HepG2 (cell line): Measurements from ENCODE around the gene SDR39U1. TPM values are rescaled to one million over a fixed set of nuclear protein-coding genes. Genes with fewer than 3 reads are reported as not detected.

Source experiments
- AGO1 ChIP-seq: fragments of 200-400 bp; formaldehyde crosslinking; IDR thresholded peaks from 2 replicates; pipeline ENCODE4 v1.6.1; 2017; ENCODE audit warnings: mild to moderate bottlenecking, low read depth, low read length, moderate library complexity; ENCODE audit not compliant: poor library complexity, severe bottlenecking
- ARHGAP35 ChIP-seq: sonication (generic); formaldehyde crosslinking; IDR thresholded peaks from 2 replicates; pipeline ENCODE4 v1.9.0; 2022; ENCODE audit warnings: mild to moderate bottlenecking, inconsistent platforms, moderate library complexity, missing genetic modification reagents, borderline replicate concordance
- SYNCRIP ChIP-seq: fragments of 200-400 bp; formaldehyde crosslinking; IDR thresholded peaks from 2 replicates; pipeline ENCODE4 v1.6.1; 2018; ENCODE audit warnings: mild to moderate bottlenecking, low read depth, low read length; ENCODE audit not compliant: insufficient read depth
- THAP11 ChIP-seq: IDR thresholded peaks from 2 replicates; pipeline ENCODE4 v1.6.1; 2016; ENCODE audit warnings: missing biosample characterization, missing genetic modification reagents
- ZNF3 ChIP-seq: IDR thresholded peaks from 2 replicates; pipeline ENCODE4 v1.7.0; 2017; ENCODE audit warnings: inconsistent platforms
- ZNF382 ChIP-seq: sonication (generic); formaldehyde crosslinking; IDR thresholded peaks from 2 replicates; pipeline ENCODE4 v1.5.0; 2020; ENCODE audit warnings: missing genetic modification reagents, mild to moderate bottlenecking, borderline replicate concordance
- ZNF616 ChIP-seq: sonication (generic); formaldehyde crosslinking; IDR thresholded peaks from 2 replicates; pipeline ENCODE4 v1.5.0; 2020; ENCODE audit warnings: low read depth, mild to moderate bottlenecking, missing genetic modification reagents
- ZNF879 ChIP-seq: sonication (generic); formaldehyde crosslinking; IDR thresholded peaks from 2 replicates; pipeline ENCODE4 v1.8.1; 2023; ENCODE audit warnings: missing genetic modification reagents
- polyA plus RNA-seq, 8 experiments: library from polyadenylated mRNA; depleted of rRNA in 3 of 8; stranded (reverse) in 7 of 8; unstranded in 1 of 8; fragments of >200 nt; fragmentation: Illumina TruSeq in 4 of 8; extraction: Trizol in 4 of 8; gene quantifications; 2 replicates each; pipeline versions ENCODE4 v1.2.1 to v1.2.3, GENCODE V29; 2011 to 2016; ENCODE audit warnings: low read depth in 4 of 8, missing spikeins in 1 of 8, mixed read lengths in 1 of 8; ENCODE audit not compliant: insufficient read depth in 1 of 8
- total RNA-seq, 5 experiments: library from RNA; depleted of rRNA; stranded (reverse); fragments of >200 nt; fragmentation: Illumina TruSeq; extraction: Trizol; gene quantifications; 2 replicates each; pipeline ENCODE4 v1.2.3, GENCODE V29; 2016; ENCODE audit warnings: low read depth in 1 of 5
- TF ChIP-seq, protein P1 (sequence below): sonication (generic); formaldehyde crosslinking; IDR thresholded peaks from 2 replicates; pipeline ENCODE4 v1.4.0; 2020; ENCODE audit warnings: missing genetic modification reagents, mild to moderate bottlenecking, borderline replicate concordance
- TF ChIP-seq, protein P2 (sequence below): sonication (generic); formaldehyde crosslinking; IDR thresholded peaks from 2 replicates; pipeline ENCODE4 v1.9.0; 2021; ENCODE audit warnings: missing genetic modification reagents, mild to moderate bottlenecking, borderline replicate concordance
- TF ChIP-seq, protein P3 (sequence below): sonication (generic); formaldehyde crosslinking; IDR thresholded peaks from 2 replicates; pipeline ENCODE4 v1.5.1; 2020; ENCODE audit warnings: mild to moderate bottlenecking, missing genetic modification reagents, borderline replicate concordance
- TF ChIP-seq, protein P4 (sequence below): sonication (generic); formaldehyde crosslinking; IDR thresholded peaks from 2 replicates; pipeline ENCODE4 v1.5.0; 2020; ENCODE audit warnings: mild to moderate bottlenecking, missing genetic modification reagents, borderline replicate concordance

The SDR39U1 gene
- total and polyA plus RNA-seq, 2 of the 13 experiments (the other 11 are each of a cell fraction or from before 2014, with no cell fraction given), result 34.4 to 129 TPM

DNA sequence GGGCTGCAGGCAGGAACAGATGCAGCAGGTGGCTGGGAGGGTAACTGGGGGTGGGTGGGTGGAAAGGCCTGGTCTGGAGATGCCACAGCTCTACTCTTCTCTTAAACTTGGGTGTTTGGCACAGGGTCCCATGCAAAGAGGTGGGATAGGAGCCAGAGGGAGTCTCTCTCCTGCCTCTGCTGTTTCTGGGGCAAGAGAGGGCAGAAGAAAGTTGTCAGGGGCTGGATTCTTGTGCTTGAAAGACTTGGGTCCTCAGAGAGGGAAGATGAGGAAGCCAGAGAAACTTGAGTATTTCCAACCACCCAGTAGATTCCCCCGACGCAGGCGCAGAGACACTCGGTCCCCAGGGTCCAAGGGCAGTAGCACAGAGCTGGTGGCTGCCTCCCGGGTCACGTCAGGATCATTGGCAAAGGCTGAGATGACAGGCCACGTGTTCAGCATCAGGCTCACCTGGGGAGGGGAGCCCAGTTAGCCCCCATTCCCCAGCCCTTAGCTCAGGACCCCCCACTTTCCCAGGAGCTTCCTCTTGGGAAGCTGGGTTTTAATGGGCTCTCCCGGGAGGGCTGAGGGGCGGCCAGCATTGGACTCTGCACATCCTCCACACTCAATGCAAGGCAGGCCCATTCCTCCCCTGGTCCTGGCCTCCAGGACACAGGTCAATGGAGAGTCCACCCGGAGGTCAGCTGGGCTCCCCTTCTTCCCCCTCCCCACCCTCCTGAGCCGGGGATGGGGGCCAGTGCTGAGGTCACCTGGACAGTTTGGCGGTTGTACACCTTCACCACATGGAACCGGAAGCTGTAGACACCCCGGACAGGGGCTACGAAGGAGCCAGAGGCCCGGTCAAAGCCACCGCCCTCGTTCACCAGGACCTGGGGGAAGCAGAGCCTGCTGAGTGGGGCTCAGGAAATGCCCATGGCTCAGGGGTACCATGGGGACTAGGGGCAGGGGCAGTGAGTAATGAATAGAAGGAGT, 14.8 kb downstream of the SDR39U1 start (continued):
- TF ChIP-seq, protein P1, sequence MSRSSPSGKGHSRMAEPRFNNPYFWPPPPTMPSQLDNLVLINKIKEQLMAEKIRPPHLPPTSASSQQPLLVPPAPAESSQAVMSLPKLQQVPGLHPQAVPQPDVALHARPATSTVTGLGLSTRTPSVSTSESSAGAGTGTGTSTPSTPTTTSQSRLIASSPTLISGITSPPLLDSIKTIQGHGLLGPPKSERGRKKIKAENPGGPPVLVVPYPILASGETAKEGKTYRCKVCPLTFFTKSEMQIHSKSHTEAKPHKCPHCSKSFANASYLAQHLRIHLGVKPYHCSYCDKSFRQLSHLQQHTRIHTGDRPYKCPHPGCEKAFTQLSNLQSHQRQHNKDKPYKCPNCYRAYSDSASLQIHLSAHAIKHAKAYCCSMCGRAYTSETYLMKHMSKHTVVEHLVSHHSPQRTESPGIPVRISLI (CRISPR knock-in tag), result no peak
- no peak for TF ChIP-seq ARHGAP35 (CRISPR knock-in tag)
- no peak for TF ChIP-seq ZNF879 (CRISPR knock-in tag)
- no peak for TF ChIP-seq THAP11 (CRISPR knock-in tag)
- TF ChIP-seq, protein P2, sequence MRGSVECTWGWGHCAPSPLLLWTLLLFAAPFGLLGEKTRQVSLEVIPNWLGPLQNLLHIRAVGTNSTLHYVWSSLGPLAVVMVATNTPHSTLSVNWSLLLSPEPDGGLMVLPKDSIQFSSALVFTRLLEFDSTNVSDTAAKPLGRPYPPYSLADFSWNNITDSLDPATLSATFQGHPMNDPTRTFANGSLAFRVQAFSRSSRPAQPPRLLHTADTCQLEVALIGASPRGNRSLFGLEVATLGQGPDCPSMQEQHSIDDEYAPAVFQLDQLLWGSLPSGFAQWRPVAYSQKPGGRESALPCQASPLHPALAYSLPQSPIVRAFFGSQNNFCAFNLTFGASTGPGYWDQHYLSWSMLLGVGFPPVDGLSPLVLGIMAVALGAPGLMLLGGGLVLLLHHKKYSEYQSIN (CRISPR knock-in tag), result no peak
- TF ChIP-seq SYNCRIP, result no peak
- TF ChIP-seq, protein P3, sequence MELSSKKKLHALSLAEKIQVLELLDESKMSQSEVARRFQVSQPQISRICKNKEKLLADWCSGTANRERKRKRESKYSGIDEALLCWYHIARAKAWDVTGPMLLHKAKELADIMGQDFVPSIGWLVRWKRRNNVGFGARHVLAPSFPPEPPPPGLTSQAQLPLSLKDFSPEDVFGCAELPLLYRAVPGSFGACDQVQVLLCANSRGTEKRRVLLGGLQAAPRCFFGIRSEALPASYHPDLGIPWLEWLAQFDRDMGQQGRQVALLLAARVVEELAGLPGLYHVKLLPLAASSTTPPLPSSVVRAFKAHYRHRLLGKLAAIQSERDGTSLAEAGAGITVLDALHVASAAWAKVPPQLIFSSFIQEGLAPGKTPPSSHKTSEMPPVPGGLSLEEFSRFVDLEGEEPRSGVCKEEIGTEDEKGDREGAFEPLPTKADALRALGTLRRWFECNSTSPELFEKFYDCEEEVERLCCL (CRISPR knock-in tag), result no peak
- TF ChIP-seq, protein P4, sequence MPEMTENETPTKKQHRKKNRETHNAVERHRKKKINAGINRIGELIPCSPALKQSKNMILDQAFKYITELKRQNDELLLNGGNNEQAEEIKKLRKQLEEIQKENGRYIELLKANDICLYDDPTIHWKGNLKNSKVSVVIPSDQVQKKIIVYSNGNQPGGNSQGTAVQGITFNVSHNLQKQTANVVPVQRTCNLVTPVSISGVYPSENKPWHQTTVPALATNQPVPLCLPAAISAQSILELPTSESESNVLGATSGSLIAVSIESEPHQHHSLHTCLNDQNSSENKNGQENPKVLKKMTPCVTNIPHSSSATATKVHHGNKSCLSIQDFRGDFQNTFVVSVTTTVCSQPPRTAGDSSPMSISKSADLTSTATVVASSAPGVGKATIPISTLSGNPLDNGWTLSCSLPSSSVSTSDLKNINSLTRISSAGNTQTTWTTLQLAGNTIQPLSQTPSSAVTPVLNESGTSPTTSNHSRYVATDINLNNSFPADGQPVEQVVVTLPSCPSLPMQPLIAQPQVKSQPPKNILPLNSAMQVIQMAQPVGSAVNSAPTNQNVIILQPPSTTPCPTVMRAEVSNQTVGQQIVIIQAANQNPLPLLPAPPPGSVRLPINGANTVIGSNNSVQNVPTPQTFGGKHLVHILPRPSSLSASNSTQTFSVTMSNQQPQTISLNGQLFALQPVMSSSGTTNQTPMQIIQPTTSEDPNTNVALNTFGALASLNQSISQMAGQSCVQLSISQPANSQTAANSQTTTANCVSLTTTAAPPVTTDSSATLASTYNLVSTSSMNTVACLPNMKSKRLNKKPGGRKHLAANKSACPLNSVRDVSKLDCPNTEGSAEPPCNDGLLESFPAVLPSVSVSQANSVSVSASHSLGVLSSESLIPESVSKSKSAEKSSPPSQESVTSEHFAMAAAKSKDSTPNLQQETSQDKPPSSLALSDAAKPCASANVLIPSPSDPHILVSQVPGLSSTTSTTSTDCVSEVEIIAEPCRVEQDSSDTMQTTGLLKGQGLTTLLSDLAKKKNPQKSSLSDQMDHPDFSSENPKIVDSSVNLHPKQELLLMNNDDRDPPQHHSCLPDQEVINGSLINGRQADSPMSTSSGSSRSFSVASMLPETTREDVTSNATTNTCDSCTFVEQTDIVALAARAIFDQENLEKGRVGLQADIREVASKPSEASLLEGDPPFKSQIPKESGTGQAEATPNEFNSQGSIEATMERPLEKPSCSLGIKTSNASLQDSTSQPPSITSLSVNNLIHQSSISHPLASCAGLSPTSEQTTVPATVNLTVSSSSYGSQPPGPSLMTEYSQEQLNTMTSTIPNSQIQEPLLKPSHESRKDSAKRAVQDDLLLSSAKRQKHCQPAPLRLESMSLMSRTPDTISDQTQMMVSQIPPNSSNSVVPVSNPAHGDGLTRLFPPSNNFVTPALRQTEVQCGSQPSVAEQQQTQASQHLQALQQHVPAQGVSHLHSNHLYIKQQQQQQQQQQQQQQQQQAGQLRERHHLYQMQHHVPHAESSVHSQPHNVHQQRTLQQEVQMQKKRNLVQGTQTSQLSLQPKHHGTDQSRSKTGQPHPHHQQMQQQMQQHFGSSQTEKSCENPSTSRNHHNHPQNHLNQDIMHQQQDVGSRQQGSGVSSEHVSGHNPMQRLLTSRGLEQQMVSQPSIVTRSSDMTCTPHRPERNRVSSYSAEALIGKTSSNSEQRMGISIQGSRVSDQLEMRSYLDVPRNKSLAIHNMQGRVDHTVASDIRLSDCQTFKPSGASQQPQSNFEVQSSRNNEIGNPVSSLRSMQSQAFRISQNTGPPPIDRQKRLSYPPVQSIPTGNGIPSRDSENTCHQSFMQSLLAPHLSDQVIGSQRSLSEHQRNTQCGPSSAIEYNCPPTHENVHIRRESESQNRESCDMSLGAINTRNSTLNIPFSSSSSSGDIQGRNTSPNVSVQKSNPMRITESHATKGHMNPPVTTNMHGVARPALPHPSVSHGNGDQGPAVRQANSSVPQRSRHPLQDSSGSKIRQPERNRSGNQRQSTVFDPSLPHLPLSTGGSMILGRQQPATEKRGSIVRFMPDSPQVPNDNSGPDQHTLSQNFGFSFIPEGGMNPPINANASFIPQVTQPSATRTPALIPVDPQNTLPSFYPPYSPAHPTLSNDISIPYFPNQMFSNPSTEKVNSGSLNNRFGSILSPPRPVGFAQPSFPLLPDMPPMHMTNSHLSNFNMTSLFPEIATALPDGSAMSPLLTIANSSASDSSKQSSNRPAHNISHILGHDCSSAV (CRISPR knock-in tag), result peak; percentile 62; the same call in 1 of the 2 replicates
- no peak for TF ChIP-seq ZNF3 (CRISPR knock-in tag)
- no peak for TF ChIP-seq AGO1
- TF ChIP-seq ZNF382, result no peak
- TF ChIP-seq ZNF616 (CRISPR knock-in tag), result no peak
